Heart right ventricle (tissue), 16 donors: ENCODE results near the gene HERC3. TPM values are rescaled to one million over a fixed set of nuclear protein-coding genes. Genes with fewer than 3 reads are reported as not detected.

Experiments
- ATAC-seq, 8 donors: fragments of 200-7000 bp; cut with Tn5 transposase; one replicate each; pipeline ENCODE4 v1.9.1; 2020; ENCODE audit warnings: mild to moderate bottlenecking in 8 of 8, moderate library complexity in 8 of 8, moderate number of reproducible peaks in 1 of 8
- DNase-seq, 2 donors: peaks; one replicate each; pipeline ENCODE4 v3.0.0-alpha.2; 2020
- H3K27ac ChIP-seq, 10 donors: fragments of 200-600 bp; sonication (generic) in 2 of 10; one replicate each; pipeline versions ENCODE4 v1.5.0 to v1.8.0; 2020 to 2022; ENCODE audit warnings: mild to moderate bottlenecking in 3 of 10
- H3K27me3 ChIP-seq, 7 donors: fragments of 200-600 bp; one replicate each; pipeline ENCODE4 v1.8.0; 2021 to 2022; ENCODE audit warnings: mild to moderate bottlenecking in 2 of 7
- H3K36me3 ChIP-seq, 9 donors: fragments of 200-600 bp; sonication (generic) in 1 of 9; one replicate each; pipeline versions ENCODE4 v1.5.0 to v1.8.0; 2020 to 2022; ENCODE audit warnings: mild to moderate bottlenecking in 2 of 9
- H3K4me1 ChIP-seq, 9 donors: fragments of 200-600 bp; sonication (generic) in 1 of 9; one replicate each; pipeline versions ENCODE4 v1.5.0 to v1.8.0; 2020 to 2022; ENCODE audit warnings: mild to moderate bottlenecking in 4 of 9
- H3K4me3 ChIP-seq, 10 donors: fragments of 200-600 bp; sonication (generic) in 2 of 10; one replicate each; pipeline versions ENCODE4 v1.5.0 to v1.8.0; 2020 to 2022; ENCODE audit warnings: mild to moderate bottlenecking in 7 of 10, moderate library complexity in 2 of 10
- H3K9me3 ChIP-seq, 11 donors: fragments of 200-600 bp in 10 of 11; sonication (generic) in 2 of 11; one replicate each; pipeline versions ENCODE4 v1.5.0 to v1.8.0; 2013 to 2022; ENCODE audit warnings: mild to moderate bottlenecking in 2 of 11, control low read depth in 1 of 11, moderate library complexity in 1 of 11
- CTCF ChIP-seq, 9 donors: fragments of 200-600 bp; sonication (generic) in 2 of 9; IDR thresholded peaks; one replicate each; pipeline versions ENCODE4 v1.5.0 to v1.8.0; 2021 to 2022; ENCODE audit warnings: antibody characterized with exemption in 9 of 9, mild to moderate bottlenecking in 5 of 9, moderate library complexity in 1 of 9
- WGBS, 2 donors: extraction: QIAGEN DNeasy Blood & Tissue Kit; methylation state at CpG; one replicate each; pipeline ENCODE4 v1.1.7; 2013; ENCODE audit warnings: inconsistent platforms in 1 of 2; 5-methylcytosine and 5-hydroxymethylcytosine counted together
- intact Hi-C, 10 donors: fragments of 100-400 bp; cut with DNase I; formaldehyde crosslinking; loops; one replicate each; pipeline versions ENCODE4 v1.11.1 to v1.14.2; 2022
- polyA plus RNA-seq, 2 donors: library from polyadenylated mRNA; stranded (reverse); fragments of 200-250 nt; gene quantifications; one replicate each; pipeline ENCODE4 v1.2.3, GENCODE V29; 2013
- total RNA-seq, 10 donors: library from RNA; stranded (reverse); fragmentation: NEBNext Ultra II Directional in 3 of 10; extraction: Animal tissue kit (Norgen Biotek cat#: 25700) in 3 of 10; gene quantifications; one replicate each; pipeline versions ENCODE4 v1.2.1 to v1.2.4, GENCODE V29; 2021 to 2023
- donor health status: Arrhythmogenic right ventricular cardiomyopathy.
- donor health status: ischemic (EF 13 %, LVEDD 7.1; RV severe dilation, severe dysfunction).
- donor health status: healthy with polysubstance abuse.
- donor health status: DM: no; HTN: yes; CAD: no.
- donor health status: DM: no; HTN: no; CAD: no.
- donor health status: ischemic (EF 25% LVEDD 6.9; RV normal size, moderate dysfunction).
- donor health status: ischemic (EF 25% LVEDD 5.7; RV mildly dilated, moderate dysfunction).
- donor health status: healthy.
- donor health status: DM: yes; HTN: yes; CAD: no.
- donor health status: Ischemic cardiomyopathy.
- donor health status: ischemic (EF 35%, LVEDD 5.7; RV mildly dilated, moderate dysfunction).
- donor health status: nonischemic (EF 11% LVEDD 7.7; RV severe dilation, severe dysfunction).
- donor health status: DM: yes; HTN: yes; CAD: no.
- donor health status: PGD.
- donor health status: ischemic (EF 29% LVEDD 5.4; RV normal size, mild dysfunction).
- donor health status: nonischemic (EF 23%, LVEDD 6.1; RV moderate dilation, normal function).

The HERC3 gene
- total and polyA plus RNA-seq, 12 donors = 8.5 to 62.6 (median 46.5) TPM

GRCh38 chr4:88623097-88623496, 30.8 kb downstream of the HERC3 start:
- intact Hi-C loops = no loop called here
- H3K27me3 ChIP-seq = no peaks in the 10 kb centered on the region
- no peak overlapping the region for H3K4me3 ChIP-seq
- ATAC-seq (peak in 1 of 8 donors; percentile 22), DNase-seq (no peak)
- H3K4me1 ChIP-seq = peaks cover 0 to 39% (median 21%) of the 10 kb centered on the region in 9 donors
- H3K36me3 ChIP-seq = peaks cover 0 to 17% (median 0%) of the 10 kb centered on the region in 9 donors
- no peak overlapping the region for H3K27ac ChIP-seq
- peaks cover 0 to 24% (median 6%) of the 10 kb centered on the region in 11 donors for H3K9me3 ChIP-seq
- WGBS, 2 donors = 90 to 93% methylated on average over 3 of the region's 3 CpGs
- no peak for TF ChIP-seq CTCF (IDR thresholded peaks at IDR 0.05)

- ATAC-seq (no peak), DNase-seq (no peak)
- intact Hi-C loops = no loop called here
- no peaks in the 10 kb centered on the region for H3K27me3 ChIP-seq
- no peak overlapping the region for H3K27ac ChIP-seq
- no peak overlapping the region for H3K4me3 ChIP-seq
- peaks cover 0 to 20% (median 6%) of the 10 kb centered on the region in 9 donors for H3K4me1 ChIP-seq
- no peak for TF ChIP-seq CTCF (IDR thresholded peaks at IDR 0.05)
- H3K9me3 ChIP-seq = peaks cover 0 to 26% (median 10%) of the 10 kb centered on the region in 11 donors
- peaks cover 0 to 8% (median 0%) of the 10 kb centered on the region in 9 donors for H3K36me3 ChIP-seq
- 94 to 95% methylated on average over 8 of the region's 8 CpGs for WGBS, 2 donors
Measured at GRCh38 chr4:88628746-88629145, 36.5 kb downstream of the HERC3 start.

GRCh38 chr4:88629826-88630225, 37.5 kb downstream of the HERC3 start:
- DNase-seq (no peak), ATAC-seq (peak in 2 of 8 donors; percentile 54 to 55)
- no peaks in the 10 kb centered on the region for H3K27me3 ChIP-seq
- no peak overlapping the region for H3K4me3 ChIP-seq
- H3K9me3 ChIP-seq = peaks cover 0 to 15% (median 1%) of the 10 kb centered on the region in 11 donors
- no peaks in the 10 kb centered on the region for H3K36me3 ChIP-seq
- peak overlapping the region in 4 of 10 donors; percentile 7 to 24 (median 17) for H3K27ac ChIP-seq
- no peak for TF ChIP-seq CTCF (IDR thresholded peaks at IDR 0.05)
- peaks cover 0 to 20% (median 6%) of the 10 kb centered on the region in 9 donors for H3K4me1 ChIP-seq
- intact Hi-C loops = no loop called here

GRCh38 chr4:88630756-88631155, 38.5 kb downstream of the HERC3 start:
- Histone ChIP-seq H3K4me3 (no peak overlapping the region), H3K27me3 (no peaks in the 10 kb centered on the region), H3K9me3 (peaks cover 0 to 8% (median 0%) of the 10 kb centered on the region in 11 donors), H3K36me3 (no peaks in the 10 kb centered on the region), H3K4me1 (peaks cover 0 to 20% (median 6%) of the 10 kb centered on the region in 9 donors), H3K27ac (peak overlapping the region in 5 of 10 donors; percentile 11 to 27 (median 23))
- 73 to 76% methylated on average over 2 of the region's 2 CpGs for WGBS, 2 donors
- ATAC-seq (peak in 2 of 8 donors; percentile 52 to 55), DNase-seq (no peak)
- TF ChIP-seq CTCF (IDR thresholded peaks at IDR 0.05) = no peak
- intact Hi-C loops = no loop called here
